GM19438 (cell line): ENCODE results near the gene ALDH1L2.

Experiments used
- ATAC-seq: cut with Tn5 transposase; IDR thresholded peaks from one replicate; pipeline ENCODE4 v1.9.1; 2021; ENCODE audit warnings: low read depth; ENCODE audit not compliant: unreplicated experiment

Gene ALDH1L2

DNA sequence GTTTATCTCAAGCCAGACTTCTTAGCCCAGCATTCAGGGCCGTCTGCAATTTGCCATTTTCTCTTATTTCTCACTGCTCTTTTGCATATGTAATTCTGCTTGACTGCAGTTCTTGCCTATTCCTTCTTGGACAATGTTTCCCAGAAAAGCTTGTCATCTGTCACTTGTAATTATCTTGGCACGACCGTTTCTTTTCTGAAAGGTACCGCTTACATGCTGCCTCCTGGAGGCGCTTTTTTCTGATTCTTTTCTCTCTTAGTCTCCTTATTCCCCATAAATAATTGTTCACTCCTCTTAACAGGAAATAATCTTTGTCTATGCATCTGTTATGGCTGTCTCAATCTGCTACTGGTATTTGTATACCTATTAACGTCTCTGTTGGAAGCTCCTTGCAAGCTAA, 1.2 kb upstream of the ALDH1L2 start:
- ATAC-seq, result no peak

GRCh38 chr12:105083551-105084105, 630 bp downstream of the ALDH1L2 start:
- ATAC-seq, result peak; percentile 42

- ATAC-seq, result no peak
Observed at GRCh38 chr12:105083031-105083430, 1.2 kb downstream of the ALDH1L2 start.

GRCh38 chr12:105078712-105079570, 5.3 kb downstream of the ALDH1L2 start:
- no peak for ATAC-seq

- no peak for ATAC-seq
Observed at GRCh38 chr12:105077435-105077834, 6.8 kb downstream of the ALDH1L2 start.

DNA sequence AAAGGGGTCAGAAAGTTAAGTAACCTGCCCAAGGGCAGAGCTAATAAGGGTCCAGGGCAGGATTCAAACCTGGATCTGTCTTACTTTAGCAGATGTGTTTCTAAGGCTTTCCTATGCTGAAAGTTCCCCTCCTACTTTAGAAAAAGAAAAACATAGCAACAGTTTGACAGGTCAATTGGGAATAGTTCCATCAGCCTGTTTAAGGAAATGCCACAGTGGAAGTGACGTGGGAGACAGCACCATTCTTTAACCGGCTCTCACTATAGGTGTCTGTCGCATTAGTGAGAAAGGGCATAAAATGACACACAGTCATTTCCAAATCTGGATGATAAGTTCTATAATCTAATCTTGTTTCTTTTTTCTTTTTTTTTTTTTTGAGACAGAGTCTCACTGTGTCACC, 7.3 kb downstream of the ALDH1L2 start:
- no peak for ATAC-seq

DNA sequence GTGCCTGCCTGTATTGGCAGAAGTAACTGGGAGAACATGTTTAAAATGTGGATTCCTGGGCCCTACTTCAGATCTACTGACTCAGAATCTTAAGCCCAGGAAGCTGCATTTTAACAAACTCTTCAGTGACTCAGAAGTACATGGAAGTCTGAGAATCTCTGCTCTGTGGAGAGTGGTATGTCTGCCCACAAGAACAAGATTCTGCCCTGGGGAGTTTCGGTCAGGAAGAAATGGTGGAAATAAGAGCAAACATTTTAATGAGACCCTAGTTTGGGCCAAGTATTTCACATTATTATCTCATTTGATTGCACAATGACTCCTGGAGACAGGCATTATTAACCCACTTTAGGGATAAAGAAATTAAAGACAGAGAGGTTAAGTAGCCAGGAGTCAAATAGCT, 8.2 kb downstream of the ALDH1L2 start:
- ATAC-seq, result no peak

GRCh38 chr12:105072888-105073488, 11.3 kb downstream of the ALDH1L2 start:
- no peak for ATAC-seq

DNA sequence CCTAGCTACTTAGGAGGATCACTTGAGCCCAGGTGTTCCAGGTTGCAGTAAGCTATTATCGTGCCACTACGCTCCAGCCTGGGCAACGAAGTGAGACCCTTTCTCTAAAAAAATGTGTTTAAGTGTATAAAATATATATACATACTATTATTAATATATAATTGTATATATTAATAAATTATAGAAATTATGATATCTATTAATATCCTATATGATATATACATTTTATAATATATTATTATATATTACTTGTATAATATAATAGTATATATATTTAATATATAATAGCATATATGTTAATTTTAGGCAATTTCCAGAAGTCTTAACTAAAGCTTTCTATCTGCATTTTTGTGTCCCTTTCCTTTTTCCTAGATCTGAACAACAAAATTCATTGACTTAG, 12.3 kb downstream of the ALDH1L2 start:
- ATAC-seq, result no peak

- no peak for ATAC-seq
Observed at GRCh38 chr12:105069936-105070702, 14.1 kb downstream of the ALDH1L2 start.

- ATAC-seq, result no peak
Observed at GRCh38 chr12:105067511-105068031, 16.7 kb downstream of the ALDH1L2 start.

DNA sequence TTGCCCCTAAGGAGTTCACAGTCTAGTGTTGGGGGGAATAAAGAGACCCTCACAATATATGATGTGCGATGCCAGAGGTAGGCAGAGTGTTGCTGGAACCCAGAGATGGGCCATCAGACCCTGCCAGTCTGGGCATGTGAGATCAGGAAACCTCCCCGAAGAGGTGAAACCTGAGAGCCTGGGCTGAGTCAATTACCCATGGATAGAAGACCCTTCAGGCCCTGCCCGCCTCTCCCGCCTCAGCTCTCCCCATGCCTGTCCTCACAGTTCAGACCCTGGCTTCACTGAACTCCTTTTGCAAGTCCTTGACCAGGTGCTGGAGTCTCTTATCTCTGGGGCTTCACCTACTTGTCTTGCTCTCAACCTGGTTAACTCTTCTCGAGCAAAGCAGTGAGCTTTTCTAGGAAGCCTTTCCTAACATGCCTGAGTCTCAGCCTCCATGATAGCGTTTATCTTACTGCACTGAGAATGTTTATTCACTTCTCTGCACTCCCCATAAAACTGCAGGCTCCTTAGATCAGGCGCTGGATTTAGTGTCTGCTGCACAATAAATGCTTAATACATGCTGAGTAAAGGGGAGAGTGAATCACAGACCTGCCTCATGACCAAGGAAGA, 19.6 kb downstream of the ALDH1L2 start:
- ATAC-seq, result no peak

- ATAC-seq, result no peak
Observed at GRCh38 chr12:105060715-105061378, 23.4 kb downstream of the ALDH1L2 start.

- no peak for ATAC-seq
Observed at GRCh38 chr12:105057174-105057573, 27.1 kb downstream of the ALDH1L2 start.

GRCh38 chr12:105053116-105053572, 31.1 kb downstream of the ALDH1L2 start:
- ATAC-seq, result no peak

- ATAC-seq, result no peak
Observed at GRCh38 chr12:105051981-105052380, 32.3 kb downstream of the ALDH1L2 start.

GRCh38 chr12:105048315-105048714, 35.9 kb downstream of the ALDH1L2 start:
- ATAC-seq, result no peak

DNA sequence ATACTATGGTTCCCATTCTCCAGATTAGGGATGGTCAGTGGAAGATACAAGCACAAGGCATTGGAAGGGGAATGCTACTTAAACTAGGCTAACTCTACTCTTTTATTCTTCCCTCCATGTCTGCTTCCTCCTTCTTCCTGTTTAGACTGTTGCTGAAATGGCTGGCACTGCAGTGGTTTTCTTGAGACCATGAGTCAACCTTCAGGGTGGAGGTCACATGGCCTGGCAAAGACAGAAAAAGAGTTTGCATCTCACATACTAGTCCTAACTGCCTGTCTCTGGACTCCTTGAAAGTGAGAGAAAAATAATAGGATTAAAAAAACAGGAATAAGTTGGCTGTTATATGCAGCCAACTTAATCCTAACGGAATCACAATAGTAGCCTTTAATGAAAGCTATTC, 37.0 kb downstream of the ALDH1L2 start:
- no peak for ATAC-seq

GRCh38 chr12:105041186-105041585, 43.1 kb downstream of the ALDH1L2 start:
- ATAC-seq, result no peak

- no peak for ATAC-seq
Observed at GRCh38 chr12:105040476-105040875, 43.8 kb downstream of the ALDH1L2 start.
